HepG2 (cell line): ENCODE measurements around the gene SORBS2. TPM values are rescaled to one million over a fixed set of nuclear protein-coding genes. Genes with fewer than 3 reads are reported as not detected.

ENCODE experiments used
- BCL6 ChIP-seq: IDR thresholded peaks from 2 replicates; pipeline ENCODE4 v1.6.1; 2016; ENCODE audit warnings: missing genetic modification reagents, missing compliant biosample characterization
- CREB1 ChIP-seq, 2 experiments: fragments of 450-650 bp in 1 of 2; IDR thresholded peaks; 2 replicates each; pipeline ENCODE4 v1.6.1; 2016 to 2017; ENCODE audit warnings: control low read depth in 1 of 2, mild to moderate bottlenecking in 1 of 2, missing compliant biosample characterization in 1 of 2, missing genetic modification characterization in 1 of 2
- CSRNP1 ChIP-seq: sonication (generic); formaldehyde crosslinking; IDR thresholded peaks from 2 replicates; pipeline ENCODE4 v1.8.1; 2023; ENCODE audit warnings: mild to moderate bottlenecking, missing genetic modification reagents
- CTCF ChIP-seq: sonication (generic); formaldehyde crosslinking; IDR thresholded peaks from 2 replicates; pipeline ENCODE4 v1.5.0; 2020; ENCODE audit warnings: mild to moderate bottlenecking, missing genetic modification reagents, moderate library complexity
- GATAD2A ChIP-seq: IDR thresholded peaks from 2 replicates; pipeline ENCODE4 v1.6.1; 2016
- HHEX ChIP-seq: IDR thresholded peaks from 2 replicates; pipeline ENCODE4 v1.6.1; 2016; ENCODE audit warnings: control low read depth
- HNF1B ChIP-seq: sonication (generic); formaldehyde crosslinking; IDR thresholded peaks from 2 replicates; pipeline ENCODE4 v1.5.1; 2020; ENCODE audit warnings: mild to moderate bottlenecking, moderate library complexity, missing genetic modification reagents
- NFIC ChIP-seq: IDR thresholded peaks from 2 replicates; pipeline ENCODE4 v1.6.1; 2012; ENCODE audit warnings: mild to moderate bottlenecking, low read length, inconsistent platforms
- NR2F1 ChIP-seq, 2 experiments: fragments of 450-650 bp in 1 of 2; formaldehyde crosslinking in 1 of 2; IDR thresholded peaks; 2 replicates each; pipeline versions ENCODE4 v1.5.0 to v1.6.1; 2016 to 2020; ENCODE audit warnings: mild to moderate bottlenecking in 1 of 2, missing compliant biosample characterization in 1 of 2, missing genetic modification reagents in 1 of 2, moderate library complexity in 1 of 2
- POGK ChIP-seq: sonication (generic); formaldehyde crosslinking; conservative IDR thresholded peaks from 2 replicates; pipeline ENCODE4 v1.8.0; 2022; ENCODE audit warnings: mild to moderate bottlenecking, moderate library complexity, missing genetic modification reagents
- POGZ ChIP-seq: sonication (generic); formaldehyde crosslinking; IDR thresholded peaks from 2 replicates; pipeline ENCODE4 v1.4.0; 2020; ENCODE audit warnings: mild to moderate bottlenecking, missing genetic modification reagents
- REPIN1 ChIP-seq: sonication (generic); formaldehyde crosslinking; IDR thresholded peaks from 2 replicates; pipeline ENCODE4 v1.8.0; 2022; ENCODE audit warnings: missing genetic modification reagents, low read depth, mild to moderate bottlenecking, borderline replicate concordance
- RXRB ChIP-seq: IDR thresholded peaks from 2 replicates; pipeline ENCODE4 v1.6.1; 2016; ENCODE audit warnings: borderline replicate concordance, missing genetic modification reagents, missing compliant biosample characterization
- SMAD3 ChIP-seq: sonication (generic); formaldehyde crosslinking; IDR thresholded peaks from 2 replicates; pipeline ENCODE4 v1.4.0; 2020; ENCODE audit warnings: missing genetic modification reagents
- SMC3 ChIP-seq: IDR thresholded peaks from 2 replicates; pipeline ENCODE4 v1.6.1; 2011; ENCODE audit warnings: low read length, improper control_type of control experiment
- YEATS2 ChIP-seq: sonication (generic); formaldehyde crosslinking; IDR thresholded peaks from 2 replicates; pipeline ENCODE4 v1.4.0; 2020; ENCODE audit warnings: missing genetic modification reagents, borderline replicate concordance
- ZFY ChIP-seq: sonication (generic); formaldehyde crosslinking; IDR thresholded peaks from 2 replicates; pipeline ENCODE4 v1.4.0; 2020; ENCODE audit warnings: missing genetic modification reagents
- ZNF136 ChIP-seq: sonication (generic); formaldehyde crosslinking; IDR thresholded peaks from 2 replicates; pipeline ENCODE4 v1.8.1; 2022; ENCODE audit warnings: low read depth, mild to moderate bottlenecking, moderate library complexity, missing genetic modification reagents
- ZNF432 ChIP-seq: sonication (generic); formaldehyde crosslinking; IDR thresholded peaks from 2 replicates; pipeline ENCODE4 v1.5.0; 2020; ENCODE audit warnings: missing genetic modification reagents, mild to moderate bottlenecking, borderline replicate concordance
- ZNF576 ChIP-seq: sonication (generic); formaldehyde crosslinking; IDR thresholded peaks from 2 replicates; pipeline ENCODE4 v1.4.0; 2020; ENCODE audit warnings: mild to moderate bottlenecking, missing genetic modification reagents
- polyA plus RNA-seq, 8 experiments: library from polyadenylated mRNA; depleted of rRNA in 3 of 8; stranded (reverse) in 7 of 8; unstranded in 1 of 8; fragments of >200 nt; fragmentation: Illumina TruSeq in 4 of 8; extraction: Trizol in 4 of 8; gene quantifications; 2 replicates each; pipeline versions ENCODE4 v1.2.1 to v1.2.3, GENCODE V29; 2011 to 2016; ENCODE audit warnings: low read depth in 4 of 8, missing spikeins in 1 of 8, mixed read lengths in 1 of 8; ENCODE audit not compliant: insufficient read depth in 1 of 8
- total RNA-seq, 5 experiments: library from RNA; depleted of rRNA; stranded (reverse); fragments of >200 nt; fragmentation: Illumina TruSeq; extraction: Trizol; gene quantifications; 2 replicates each; pipeline ENCODE4 v1.2.3, GENCODE V29; 2016; ENCODE audit warnings: low read depth in 1 of 5

SORBS2 gene
- total and polyA plus RNA-seq, 2 of the 13 experiments (the other 11 are each of a cell fraction or from before 2014, with no cell fraction given): 25.0 to 80.5 TPM

- peak; percentile 99 for TF ChIP-seq ZNF576 (CRISPR knock-in tag)
- no peak for TF ChIP-seq CSRNP1
- TF ChIP-seq SMC3: peak; percentile 99
- TF ChIP-seq POGK: 0 out of 2 replicates have a peak, but pooled peaks have one; percentile 59
- peak; percentile 31; the same call in 1 of the 2 replicates for TF ChIP-seq YEATS2 (CRISPR knock-in tag)
- TF ChIP-seq HNF1B (CRISPR knock-in tag): peak; percentile 32; the same call in 1 of the 2 replicates
- peak in 1 of 2 experiments; percentile 38; a peak in 1 of 4 replicates for TF ChIP-seq NR2F1 (CRISPR knock-in tag; IDR thresholded peaks at IDR 0.05)
- peak; percentile 24; the same call in 1 of the 2 replicates for TF ChIP-seq GATAD2A (CRISPR knock-in tag)
- 0 out of 2 replicates have a peak, but pooled peaks have one; percentile 43 for TF ChIP-seq SMAD3
- no peak for TF ChIP-seq ZNF136
- TF ChIP-seq REPIN1 (CRISPR knock-in tag): peak; percentile 54; the same call in 1 of the 2 replicates
- TF ChIP-seq CREB1 (IDR thresholded peaks at IDR 0.05): no peak
- 0 out of 2 replicates have a peak, but pooled peaks have one; percentile 26 for TF ChIP-seq CREB1 (CRISPR knock-in tag; IDR thresholded peaks at IDR 0.05)
- peak; percentile 29; the same call in 1 of the 2 replicates for TF ChIP-seq RXRB (CRISPR knock-in tag)
- peak; percentile 54; the same call in 1 of the 2 replicates for TF ChIP-seq POGZ (CRISPR knock-in tag)
- TF ChIP-seq NFIC: no peak
- TF ChIP-seq CTCF (CRISPR knock-in tag): peak; percentile 90
- TF ChIP-seq ZNF432 (CRISPR knock-in tag): no peak
- no peak for TF ChIP-seq HHEX (CRISPR knock-in tag)
- TF ChIP-seq ZFY: no peak
- 0 out of 2 replicates have a peak, but pooled peaks have one; percentile 22 for TF ChIP-seq BCL6
- TF ChIP-seq, all 625 proteins: peak for 46
Measured at GRCh38 chr4:185597532-185598188, 214.3 kb downstream of the SORBS2 start (continued).
